Measurements from ENCODE around the gene NGLY1.
A peak's percentile ranks its signal among the peaks of the same experiment; 100 is the strongest.

The NGLY1 gene

GRCh38 chr3:25817107-25817506 is 33.9 kb upstream of the NGLY1 start:
- Histone ChIP-seq H3K79me2 (ENCODE audit: control insufficient read depth, insufficient read depth, low read length, unreplicated experiment) (no peaks in the 10 kb centered on the region), H3K27ac (ENCODE audit: low read depth, low read length) (no peak overlapping the region), H2AFZ (ENCODE audit: low read length, unreplicated experiment) (no peak overlapping the region), H3K4me3 (ENCODE audit: low read depth, low read length) (no peak overlapping the region), H3K27me3 (ENCODE audit: insufficient read depth, low read length) (no peaks in the 10 kb centered on the region), H3K4me1 (ENCODE audit: control insufficient read depth, insufficient read depth, low read length, unreplicated experiment) (peaks cover 16% of the 10 kb centered on the region), H3K36me3 (ENCODE audit: insufficient read depth, low read length) (no peaks in the 10 kb centered on the region)

- no peak overlapping the region for H3K4me3 ChIP-seq (ENCODE audit: low read depth, low read length)
- H3K36me3 ChIP-seq (ENCODE audit: insufficient read depth, low read length): no peaks in the 10 kb centered on the region
- peaks cover 7% of the 10 kb centered on the region; the same call in 1 of the 2 replicates for H3K27me3 ChIP-seq (ENCODE audit: insufficient read depth, low read length)
- H3K4me1 ChIP-seq (ENCODE audit: control insufficient read depth, insufficient read depth, low read length, unreplicated experiment): no peaks in the 10 kb centered on the region
- H2AFZ ChIP-seq (ENCODE audit: low read length, unreplicated experiment): no peak overlapping the region
- H3K27ac ChIP-seq (ENCODE audit: low read depth, low read length): no peak overlapping the region
- no peaks in the 10 kb centered on the region for H3K79me2 ChIP-seq (ENCODE audit: control insufficient read depth, insufficient read depth, low read length, unreplicated experiment)
Measured at GRCh38 chr3:25812644-25813043, 29.4 kb upstream of the NGLY1 start.

GRCh38 chr3:25804676-25805075 is 21.4 kb upstream of the NGLY1 start:
- H3K4me3 ChIP-seq (ENCODE audit: low read depth, low read length): no peak overlapping the region
- no peaks in the 10 kb centered on the region for H3K36me3 ChIP-seq (ENCODE audit: insufficient read depth, low read length)
- H3K27me3 ChIP-seq (ENCODE audit: insufficient read depth, low read length): 0 out of 2 replicates have a peak, but pooled peaks cover 10% of the 10 kb centered on the region
- no peak overlapping the region for H2AFZ ChIP-seq (ENCODE audit: low read length, unreplicated experiment)
- no peaks in the 10 kb centered on the region for H3K4me1 ChIP-seq (ENCODE audit: control insufficient read depth, insufficient read depth, low read length, unreplicated experiment)
- H3K27ac ChIP-seq (ENCODE audit: low read depth, low read length): no peak overlapping the region
- H3K79me2 ChIP-seq (ENCODE audit: control insufficient read depth, insufficient read depth, low read length, unreplicated experiment): no peaks in the 10 kb centered on the region

- Histone ChIP-seq H3K27me3 (ENCODE audit: insufficient read depth, low read length) (0 out of 2 replicates have a peak, but pooled peaks cover 4% of the 10 kb centered on the region), H3K27ac (ENCODE audit: low read depth, low read length) (no peak overlapping the region), H2AFZ (ENCODE audit: low read length, unreplicated experiment) (no peak overlapping the region), H3K4me1 (ENCODE audit: control insufficient read depth, insufficient read depth, low read length, unreplicated experiment) (no peaks in the 10 kb centered on the region), H3K4me3 (ENCODE audit: low read depth, low read length) (no peak overlapping the region), H3K79me2 (ENCODE audit: control insufficient read depth, insufficient read depth, low read length, unreplicated experiment) (no peaks in the 10 kb centered on the region), H3K36me3 (ENCODE audit: insufficient read depth, low read length) (no peaks in the 10 kb centered on the region)
Measured at GRCh38 chr3:25803833-25804232, 20.6 kb upstream of the NGLY1 start.

DNA sequence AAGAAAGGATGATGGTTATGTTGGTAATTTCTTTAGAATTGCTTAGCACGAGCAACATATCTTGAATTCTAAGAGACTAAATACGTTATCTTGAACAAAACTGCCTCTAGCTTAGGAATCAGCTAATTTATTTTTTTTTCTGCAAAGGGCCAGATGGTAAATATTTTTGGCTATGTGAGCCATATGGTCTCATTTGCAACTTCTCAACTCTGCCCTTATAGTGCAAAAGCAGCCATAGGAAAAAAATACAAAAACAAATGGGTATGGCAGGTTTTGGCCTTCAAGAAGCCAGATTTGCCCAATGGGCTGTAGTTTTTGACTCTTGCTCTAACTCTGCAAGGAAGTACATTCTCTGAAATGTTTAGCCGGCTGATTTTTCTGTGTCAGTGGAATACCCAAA is 18.5 kb upstream of the NGLY1 start:
- Histone ChIP-seq H3K36me3 (ENCODE audit: insufficient read depth, low read length) (no peaks in the 10 kb centered on the region), H3K27ac (ENCODE audit: low read depth, low read length) (no peak overlapping the region), H2AFZ (ENCODE audit: low read length, unreplicated experiment) (no peak overlapping the region), H3K4me3 (ENCODE audit: low read depth, low read length) (no peak overlapping the region), H3K4me1 (ENCODE audit: control insufficient read depth, insufficient read depth, low read length, unreplicated experiment) (no peaks in the 10 kb centered on the region), H3K79me2 (ENCODE audit: control insufficient read depth, insufficient read depth, low read length, unreplicated experiment) (no peaks in the 10 kb centered on the region), H3K27me3 (ENCODE audit: insufficient read depth, low read length) (0 out of 2 replicates have a peak, but pooled peaks cover 4% of the 10 kb centered on the region)

DNA sequence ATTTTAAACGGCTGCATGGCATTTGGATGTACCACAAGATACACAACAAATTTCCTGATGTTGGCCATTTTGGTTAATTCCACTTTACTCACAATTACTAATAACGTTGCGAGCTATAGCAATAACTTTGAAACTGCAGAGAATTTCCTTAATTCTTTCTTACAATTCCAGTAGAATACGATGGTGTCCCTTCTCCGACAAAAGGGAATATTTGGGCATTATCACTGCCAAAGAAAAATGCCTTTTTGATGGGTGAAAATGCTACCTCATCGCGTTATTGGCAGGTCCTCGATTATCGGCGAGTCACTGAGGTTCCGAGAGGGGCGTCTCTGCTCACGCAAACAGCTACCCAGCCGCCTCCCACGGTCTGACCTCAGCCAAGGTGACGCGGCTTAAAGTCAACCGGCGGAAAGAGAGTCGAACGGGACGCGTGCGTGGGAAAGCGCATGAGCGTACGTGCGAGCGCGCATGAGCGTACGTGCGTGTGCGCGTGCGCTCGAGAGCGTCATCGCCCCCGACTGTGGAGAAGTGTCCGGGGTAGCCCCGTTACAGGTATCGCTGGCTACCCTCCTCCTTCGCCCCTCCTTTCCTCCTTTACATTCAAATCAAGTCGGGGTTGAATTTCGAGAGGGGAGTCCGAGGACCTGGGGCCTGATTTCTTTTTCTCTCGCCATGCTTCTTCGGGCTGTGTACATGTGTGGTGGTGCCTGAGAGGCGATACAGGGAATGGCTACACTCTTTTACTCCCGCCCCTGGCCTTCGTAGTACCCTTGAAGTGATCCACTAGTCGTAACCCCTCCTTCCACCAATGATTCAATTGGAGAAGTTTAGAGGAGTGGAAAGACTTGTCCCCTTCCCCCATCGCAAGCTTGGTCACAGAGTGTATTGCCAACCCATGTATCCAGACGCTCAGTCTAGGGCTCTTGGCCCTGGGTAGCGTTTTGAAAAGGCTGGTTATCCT is 6.6 kb upstream of the NGLY1 start, which contains the start of gene OXSM:
Gene OXSM, plus strand, starts transcription at position 495 of the 961 bp plus-strand sequence. CDS start 931 bp downstream, outside the sequence.
- Histone ChIP-seq H3K79me2 (ENCODE audit: control insufficient read depth, insufficient read depth, low read length, unreplicated experiment) (peaks cover 30% of the 10 kb centered on the region), H2AFZ (ENCODE audit: low read length, unreplicated experiment) (peak within 1 kb of the TSS; percentile 68), H3K27me3 (ENCODE audit: insufficient read depth, low read length) (no peaks in the 10 kb centered on the region), H3K4me3 (ENCODE audit: low read depth, low read length) (peak within 1 kb of the TSS; percentile 90), H3K36me3 (ENCODE audit: insufficient read depth, low read length) (peaks cover 8% of the 10 kb centered on the region; the same call in 1 of the 2 replicates), H3K27ac (ENCODE audit: low read depth, low read length) (peak within 1 kb of the TSS; percentile 88), H3K4me1 (ENCODE audit: control insufficient read depth, insufficient read depth, low read length, unreplicated experiment) (peaks cover 33% of the 10 kb centered on the region)

- H3K27me3 ChIP-seq (ENCODE audit: insufficient read depth, low read length): no peaks in the 10 kb centered on the region
- H3K27ac ChIP-seq (ENCODE audit: low read depth, low read length): peak overlapping the region; percentile 88
- H3K4me1 ChIP-seq (ENCODE audit: control insufficient read depth, insufficient read depth, low read length, unreplicated experiment): peaks cover 36% of the 10 kb centered on the region
- H3K36me3 ChIP-seq (ENCODE audit: insufficient read depth, low read length): peaks cover 8% of the 10 kb centered on the region; the same call in 1 of the 2 replicates
- peaks cover 30% of the 10 kb centered on the region for H3K79me2 ChIP-seq (ENCODE audit: control insufficient read depth, insufficient read depth, low read length, unreplicated experiment)
- H2AFZ ChIP-seq (ENCODE audit: low read length, unreplicated experiment): peak overlapping the region; percentile 68
- peak overlapping the region; percentile 90 for H3K4me3 ChIP-seq (ENCODE audit: low read depth, low read length)
Measured at GRCh38 chr3:25789209-25789595, 6.0 kb upstream of the NGLY1 start.

- no peaks in the 10 kb centered on the region for H3K27me3 ChIP-seq (ENCODE audit: insufficient read depth, low read length)
- peaks cover 39% of the 10 kb centered on the region for H3K4me1 ChIP-seq (ENCODE audit: control insufficient read depth, insufficient read depth, low read length, unreplicated experiment)
- no peak overlapping the region for H3K27ac ChIP-seq (ENCODE audit: low read depth, low read length)
- no peak overlapping the region for H3K4me3 ChIP-seq (ENCODE audit: low read depth, low read length)
- H3K79me2 ChIP-seq (ENCODE audit: control insufficient read depth, insufficient read depth, low read length, unreplicated experiment): peaks cover 31% of the 10 kb centered on the region
- peaks cover 5% of the 10 kb centered on the region; the same call in 1 of the 2 replicates for H3K36me3 ChIP-seq (ENCODE audit: insufficient read depth, low read length)
- no peak overlapping the region for H2AFZ ChIP-seq (ENCODE audit: low read length, unreplicated experiment)
Measured at GRCh38 chr3:25787689-25788088, 4.4 kb upstream of the NGLY1 start.

GRCh38 chr3:25785826-25786225 is 2.6 kb upstream of the NGLY1 start:
- H3K4me3 ChIP-seq (ENCODE audit: low read depth, low read length): no peak overlapping the region
- peaks cover 35% of the 10 kb centered on the region for H3K4me1 ChIP-seq (ENCODE audit: control insufficient read depth, insufficient read depth, low read length, unreplicated experiment)
- no peak overlapping the region for H3K27ac ChIP-seq (ENCODE audit: low read depth, low read length)
- H2AFZ ChIP-seq (ENCODE audit: low read length, unreplicated experiment): no peak overlapping the region
- no peaks in the 10 kb centered on the region for H3K27me3 ChIP-seq (ENCODE audit: insufficient read depth, low read length)
- H3K36me3 ChIP-seq (ENCODE audit: insufficient read depth, low read length): no peaks in the 10 kb centered on the region
- H3K79me2 ChIP-seq (ENCODE audit: control insufficient read depth, insufficient read depth, low read length, unreplicated experiment): peaks cover 33% of the 10 kb centered on the region

DNA sequence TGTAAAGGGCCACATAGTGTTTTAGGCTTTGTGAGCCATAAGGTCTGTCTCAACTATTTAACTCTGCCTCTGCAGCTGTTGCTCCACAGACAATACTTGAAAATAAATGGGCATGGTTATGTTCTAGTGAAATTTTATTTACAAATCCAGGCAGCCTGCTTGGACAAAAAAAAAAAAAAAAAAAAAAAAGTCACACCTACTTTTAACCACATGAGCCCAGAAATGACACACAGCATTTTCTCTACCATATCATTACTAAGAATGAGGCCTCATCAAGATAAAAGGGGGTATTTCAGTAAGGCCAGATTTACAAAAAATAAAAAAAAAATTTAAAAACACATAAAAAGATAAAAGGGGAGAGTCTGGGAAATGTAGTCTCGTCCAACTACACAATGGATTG is 1.7 kb upstream of the NGLY1 start:
- no peaks in the 10 kb centered on the region for H3K27me3 ChIP-seq (ENCODE audit: insufficient read depth, low read length)
- no peak overlapping the region for H3K4me3 ChIP-seq (ENCODE audit: low read depth, low read length)
- no peak overlapping the region for H3K27ac ChIP-seq (ENCODE audit: low read depth, low read length)
- H3K36me3 ChIP-seq (ENCODE audit: insufficient read depth, low read length): no peaks in the 10 kb centered on the region
- H3K4me1 ChIP-seq (ENCODE audit: control insufficient read depth, insufficient read depth, low read length, unreplicated experiment): peaks cover 31% of the 10 kb centered on the region
- H2AFZ ChIP-seq (ENCODE audit: low read length, unreplicated experiment): no peak overlapping the region
- H3K79me2 ChIP-seq (ENCODE audit: control insufficient read depth, insufficient read depth, low read length, unreplicated experiment): peaks cover 27% of the 10 kb centered on the region

Measured in ACC112 (cell line).